GM21526 (cell line): ENCODE data around the gene LILRB1.
"Not testable (repeated sequence)": the region's sequence is repeated elsewhere in the genome, so short reads cannot be mapped to it uniquely, and the experiment has no call there.

Experiments used
- ATAC-seq: cut with Tn5 transposase; IDR thresholded peaks from one replicate; pipeline ENCODE4 v1.9.1; 2021; ENCODE audit warnings: moderate library complexity; ENCODE audit not compliant: unreplicated experiment, low FRiP score

The LILRB1 gene

GRCh38 chr19:54624234-54624633, 6.0 kb upstream of the LILRB1 start:
- not testable (repeated sequence) for ATAC-seq

- ATAC-seq: not testable (repeated sequence)
These were observed 5.2 kb upstream of the LILRB1 start for GRCh38 chr19:54624934-54625730.

- no peak for ATAC-seq
These were observed 3.5 kb upstream of the LILRB1 start for GRCh38 chr19:54626757-54627156.

- not testable (repeated sequence) for ATAC-seq
These were observed 2.4 kb upstream of the LILRB1 start for GRCh38 chr19:54627912-54628311.

- no peak for ATAC-seq
These were observed 498 bp downstream of the LILRB1 start for GRCh38 chr19:54630782-54631181.

- ATAC-seq: not testable (repeated sequence)
These were observed 1.4 kb downstream of the LILRB1 start for GRCh38 chr19:54631489-54632337.

DNA sequence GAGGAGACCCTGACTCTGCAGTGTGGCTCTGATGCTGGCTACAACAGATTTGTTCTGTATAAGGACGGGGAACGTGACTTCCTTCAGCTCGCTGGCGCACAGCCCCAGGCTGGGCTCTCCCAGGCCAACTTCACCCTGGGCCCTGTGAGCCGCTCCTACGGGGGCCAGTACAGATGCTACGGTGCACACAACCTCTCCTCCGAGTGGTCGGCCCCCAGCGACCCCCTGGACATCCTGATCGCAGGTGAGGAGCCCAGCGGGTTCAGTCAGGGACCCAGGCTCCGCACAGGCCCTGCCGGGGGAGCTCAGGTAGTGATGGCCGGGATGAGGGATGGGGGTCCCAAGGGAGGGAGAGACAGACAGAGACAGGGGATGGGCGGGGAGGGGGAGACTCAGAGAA, 2.2 kb downstream of the LILRB1 start:
- ATAC-seq: not testable (repeated sequence)

DNA sequence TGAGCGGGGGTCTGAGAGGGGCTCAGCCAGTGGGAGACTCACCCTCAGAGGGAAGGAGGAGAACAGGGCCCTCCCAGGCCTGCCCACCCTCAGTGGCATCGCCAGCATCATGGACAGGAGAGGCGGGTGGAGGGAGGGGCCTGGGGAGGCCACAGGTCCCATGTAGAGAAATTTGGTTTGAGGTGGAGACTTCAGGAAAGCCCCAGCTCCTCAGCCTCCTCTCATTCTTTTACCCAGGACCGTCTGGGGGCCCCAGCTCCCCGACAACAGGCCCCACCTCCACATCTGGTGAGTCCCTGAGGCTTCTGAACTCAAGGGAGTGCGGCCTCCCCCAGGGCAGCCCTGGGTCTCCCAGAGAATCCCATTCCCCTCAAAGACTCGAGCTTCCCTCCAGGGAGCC, 3.1 kb downstream of the LILRB1 start:
- no peak for ATAC-seq

DNA sequence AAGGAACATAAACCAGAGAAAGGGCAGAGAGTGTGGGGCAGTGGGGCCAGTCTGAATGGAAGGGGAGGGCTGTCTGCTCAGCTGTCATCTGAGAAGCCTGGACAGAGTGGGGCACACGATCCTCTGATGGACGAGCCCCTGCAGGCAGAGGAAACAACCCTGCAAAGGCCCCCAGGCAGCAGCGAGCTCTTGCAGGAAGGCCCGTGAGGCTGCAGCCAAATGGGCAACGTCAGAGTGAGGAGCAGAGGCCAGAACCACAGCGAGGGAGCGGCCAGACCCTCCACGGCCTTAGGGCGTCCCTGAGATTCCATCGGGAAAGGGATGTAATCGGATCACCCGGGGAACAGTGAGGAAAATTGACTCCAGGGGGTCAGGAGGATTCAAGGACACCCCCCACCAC, 5.8 kb downstream of the LILRB1 start:
- not testable (repeated sequence) for ATAC-seq

GRCh38 chr19:54638683-54639082, 8.4 kb downstream of the LILRB1 start:
- ATAC-seq: no peak

DNA sequence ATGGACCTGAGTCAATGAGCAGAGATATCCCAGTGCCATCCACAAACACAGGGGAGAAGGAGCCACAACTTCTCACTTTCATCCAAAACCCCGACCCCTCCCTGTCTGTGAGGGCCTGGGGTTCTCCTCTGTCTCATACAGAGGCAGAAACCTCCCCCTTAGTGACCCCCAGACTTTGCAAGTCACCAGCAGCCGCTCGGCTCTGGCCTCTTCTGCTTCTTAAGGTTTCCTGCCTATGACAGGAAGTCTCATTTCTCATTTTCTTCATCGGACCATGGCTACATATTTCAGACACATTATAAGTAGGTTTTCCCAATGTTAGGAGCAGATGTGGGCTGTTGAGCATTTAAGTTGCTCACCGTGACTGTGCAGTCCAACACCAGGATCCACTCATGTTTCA, 12.7 kb downstream of the LILRB1 start:
- ATAC-seq: not testable (repeated sequence)

DNA sequence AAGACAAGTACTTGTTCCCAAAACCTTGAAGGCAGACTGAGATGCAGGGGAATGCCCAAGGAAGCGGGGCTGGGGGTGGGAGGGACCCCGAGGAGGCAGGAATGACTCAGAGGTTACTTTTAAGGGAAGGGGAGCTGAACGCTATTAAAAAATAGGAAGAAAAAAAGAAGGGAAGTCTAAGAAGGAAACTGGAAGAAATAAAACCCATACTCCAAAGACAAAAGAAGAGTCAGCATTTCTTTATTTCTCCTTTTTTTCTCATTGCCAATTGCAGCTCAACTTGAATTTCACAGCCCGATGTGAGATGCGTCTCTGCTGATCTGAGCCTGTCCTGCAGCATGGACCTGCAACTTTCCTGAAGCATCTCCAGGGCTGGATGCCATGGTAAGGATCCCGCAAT, 13.3 kb downstream of the LILRB1 start:
- ATAC-seq: not testable (repeated sequence)

GRCh38 chr19:54644056-54644455, 13.8 kb downstream of the LILRB1 start:
- ATAC-seq: no peak

- ATAC-seq: no peak
These were observed 16.1 kb downstream of the LILRB1 start for GRCh38 chr19:54646331-54646841.

- no peak for ATAC-seq
These were observed 17.8 kb downstream of the LILRB1 start for GRCh38 chr19:54648129-54648528.

DNA sequence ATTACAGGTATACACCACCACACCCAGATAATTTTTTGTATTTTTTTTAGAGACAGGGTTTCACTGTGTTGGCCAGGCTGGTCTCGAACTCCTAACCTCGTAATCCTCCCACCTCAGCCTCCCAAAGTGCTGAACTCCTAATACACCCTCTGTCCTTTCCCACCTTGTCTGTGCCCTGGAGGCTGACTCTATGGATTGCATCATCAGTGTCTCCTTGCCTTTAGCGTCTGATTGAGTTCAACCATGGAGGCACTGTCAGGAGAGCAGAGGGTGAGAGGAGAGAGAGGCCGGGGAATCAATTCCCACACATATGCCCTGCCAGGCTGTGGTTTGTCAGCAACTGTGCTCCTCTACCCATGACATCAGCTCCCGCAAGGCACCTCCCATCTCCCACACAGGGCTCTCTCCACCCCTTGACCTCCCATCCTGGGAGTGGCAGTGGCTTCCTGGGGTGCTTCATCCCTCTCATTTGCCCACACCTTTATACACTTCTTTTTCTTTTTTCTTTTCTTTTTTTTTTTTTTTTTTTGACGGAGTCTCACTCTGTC, 19.9 kb downstream of the LILRB1 start:
- no peak for ATAC-seq

DNA sequence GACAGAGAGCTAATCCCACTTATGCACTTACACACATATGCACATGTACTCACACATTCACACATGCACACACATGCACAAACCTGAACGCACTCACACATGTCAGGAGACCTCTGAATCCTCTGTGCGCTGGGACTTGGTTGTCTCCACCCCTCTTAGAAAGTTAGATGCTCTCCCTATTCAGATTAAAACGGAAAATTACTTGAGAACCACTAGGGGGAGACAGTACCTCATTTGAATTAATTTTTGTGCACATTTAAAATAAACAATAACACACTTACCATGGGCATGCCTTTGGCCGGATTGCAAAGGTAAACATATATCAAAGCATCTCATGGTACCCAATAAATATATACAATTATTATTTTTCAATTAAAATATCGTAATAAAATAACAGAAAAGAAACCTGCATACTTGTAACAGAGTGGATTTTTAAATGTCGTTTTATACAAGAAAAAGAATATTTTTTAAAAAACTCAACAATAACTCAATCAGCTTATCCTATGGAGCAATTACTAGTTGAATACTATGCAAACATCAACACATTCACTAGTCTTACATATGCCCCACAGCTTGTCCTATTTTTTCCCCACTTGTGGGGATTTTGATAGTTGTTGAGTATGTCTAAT, 23.0 kb downstream of the LILRB1 start:
- no peak for ATAC-seq

- no peak for ATAC-seq
These were observed 24.4 kb downstream of the LILRB1 start for GRCh38 chr19:54654447-54655321.

GRCh38 chr19:54659300-54659699, 29.0 kb downstream of the LILRB1 start:
- no peak for ATAC-seq

DNA sequence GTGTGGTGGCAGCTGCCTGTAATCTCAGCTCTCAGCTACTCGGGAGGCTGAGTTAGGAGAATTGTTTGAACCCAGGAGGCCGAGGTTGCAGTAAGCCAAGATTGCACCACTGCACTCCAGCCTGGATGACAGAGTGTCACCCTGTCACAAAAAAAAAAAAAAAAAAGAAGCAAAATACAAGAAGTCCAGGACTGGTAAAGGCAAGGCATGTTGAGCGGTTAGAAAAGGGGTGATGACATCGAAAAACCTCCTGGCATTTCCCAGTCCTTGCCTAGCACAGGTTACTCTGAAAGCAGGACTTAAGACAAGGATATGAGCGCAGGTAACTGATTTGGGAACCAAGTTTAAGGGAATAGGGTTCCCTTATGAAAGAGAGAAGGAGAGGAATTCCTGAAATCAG, 30.0 kb downstream of the LILRB1 start:
- ATAC-seq: no peak
